Measurements from ENCODE around the gene NIPAL1.

DNA sequence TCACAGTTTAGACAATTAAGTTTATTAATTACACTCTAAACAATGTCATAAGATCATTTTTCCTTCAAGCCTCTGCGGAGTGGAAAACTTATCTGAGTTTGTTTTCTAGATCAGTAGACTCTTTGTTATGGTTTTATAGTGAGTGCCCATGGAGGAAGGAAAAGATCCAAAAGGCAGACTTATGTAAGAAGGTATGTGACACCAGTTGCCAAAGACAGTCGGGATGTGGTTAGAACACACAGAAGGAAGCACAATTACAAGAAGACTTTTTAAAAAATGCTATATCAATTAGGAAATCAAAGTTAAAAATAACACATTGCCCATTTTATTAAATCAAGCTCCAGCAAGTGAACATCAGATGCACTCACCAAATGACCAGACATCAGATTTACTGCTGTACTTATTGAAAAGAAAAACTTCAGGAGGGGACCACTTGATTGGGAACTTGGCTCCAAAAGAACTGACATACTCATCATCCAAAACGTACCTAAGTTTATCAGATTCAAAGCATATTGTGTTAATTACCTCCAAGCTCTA, 57.1 kb downstream of the NIPAL1 start:
- TF ChIP-seq, protein P1, sequence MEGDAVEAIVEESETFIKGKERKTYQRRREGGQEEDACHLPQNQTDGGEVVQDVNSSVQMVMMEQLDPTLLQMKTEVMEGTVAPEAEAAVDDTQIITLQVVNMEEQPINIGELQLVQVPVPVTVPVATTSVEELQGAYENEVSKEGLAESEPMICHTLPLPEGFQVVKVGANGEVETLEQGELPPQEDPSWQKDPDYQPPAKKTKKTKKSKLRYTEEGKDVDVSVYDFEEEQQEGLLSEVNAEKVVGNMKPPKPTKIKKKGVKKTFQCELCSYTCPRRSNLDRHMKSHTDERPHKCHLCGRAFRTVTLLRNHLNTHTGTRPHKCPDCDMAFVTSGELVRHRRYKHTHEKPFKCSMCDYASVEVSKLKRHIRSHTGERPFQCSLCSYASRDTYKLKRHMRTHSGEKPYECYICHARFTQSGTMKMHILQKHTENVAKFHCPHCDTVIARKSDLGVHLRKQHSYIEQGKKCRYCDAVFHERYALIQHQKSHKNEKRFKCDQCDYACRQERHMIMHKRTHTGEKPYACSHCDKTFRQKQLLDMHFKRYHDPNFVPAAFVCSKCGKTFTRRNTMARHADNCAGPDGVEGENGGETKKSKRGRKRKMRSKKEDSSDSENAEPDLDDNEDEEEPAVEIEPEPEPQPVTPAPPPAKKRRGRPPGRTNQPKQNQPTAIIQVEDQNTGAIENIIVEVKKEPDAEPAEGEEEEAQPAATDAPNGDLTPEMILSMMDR (IDR thresholded peaks at IDR 0.05), result no peak
- TF ChIP-seq POLR2A (IDR thresholded peaks at IDR 0.05), result no peak

Measured in lower leg skin (tissue), 3 donors.